Epithelial cell of prostate (primary cell): ENCODE results near the gene EEF1AKMT3.

Experiments used
- DNase-seq: peaks from one replicate; pipeline ENCODE4 v3.0.0-alpha.2; 2011; ENCODE audit warnings: low read depth, low spot score
- H3K27ac ChIP-seq: fragments of 450-650 bp; 2 replicates; pipeline ENCODE4 v1.5.1; 2017; ENCODE audit warnings: mild to moderate bottlenecking

The EEF1AKMT3 gene

DNA sequence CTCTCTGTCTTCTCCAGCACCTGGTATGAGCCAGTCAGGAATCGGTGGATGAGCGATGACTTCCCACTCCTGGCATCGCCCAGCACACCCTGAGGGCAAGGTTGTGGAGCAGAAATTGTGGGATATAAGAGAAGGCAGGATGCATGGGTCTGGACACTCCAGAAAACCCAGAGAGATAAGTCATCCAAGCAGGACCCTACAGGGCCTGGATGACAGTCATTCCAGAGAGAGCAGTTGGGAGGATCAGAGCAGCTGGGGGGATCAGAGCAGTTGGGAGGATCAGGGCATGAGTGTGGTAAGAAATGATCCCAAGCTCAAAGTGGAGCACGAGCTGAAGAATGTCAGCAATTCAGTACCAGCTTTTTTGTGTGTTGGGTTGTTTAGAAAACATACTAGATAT, 37.8 kb upstream of the EEF1AKMT3 start:
- no peak overlapping the region for H3K27ac ChIP-seq
- no peak for DNase-seq

DNA sequence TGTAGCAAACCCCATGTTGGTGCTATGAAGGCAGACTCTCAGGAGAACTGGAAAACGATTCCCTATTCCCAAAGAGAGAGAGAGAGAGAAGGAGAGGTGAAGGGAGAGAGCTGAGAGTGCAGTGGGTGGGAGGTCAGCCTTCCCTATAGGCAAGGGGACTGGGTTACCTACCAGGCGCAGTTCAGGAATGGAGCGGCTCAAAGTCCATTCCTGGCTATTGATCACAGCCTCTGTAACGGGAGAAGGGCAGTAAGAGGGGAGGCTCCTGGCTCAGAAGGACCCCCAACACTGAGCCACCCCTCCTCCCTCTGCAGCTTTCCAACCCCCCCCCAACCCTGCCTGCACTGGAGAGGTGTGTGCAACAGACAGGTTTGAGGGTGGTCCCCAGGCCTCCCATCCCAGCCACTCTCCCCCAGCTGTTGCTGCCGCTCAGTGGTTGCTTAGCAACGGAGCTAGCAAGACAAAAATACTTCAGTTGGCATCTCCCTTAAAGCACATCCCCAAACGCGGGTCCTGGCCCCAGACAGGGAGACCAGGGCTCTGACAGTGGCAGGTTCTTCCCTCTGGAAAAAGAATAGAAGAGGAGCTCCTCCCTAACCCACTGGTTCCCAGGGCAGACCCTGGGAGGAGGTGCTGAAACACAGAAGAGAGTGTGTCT, 37.1 kb upstream of the EEF1AKMT3 start:
- no peak for DNase-seq
- no peak overlapping the region for H3K27ac ChIP-seq

DNA sequence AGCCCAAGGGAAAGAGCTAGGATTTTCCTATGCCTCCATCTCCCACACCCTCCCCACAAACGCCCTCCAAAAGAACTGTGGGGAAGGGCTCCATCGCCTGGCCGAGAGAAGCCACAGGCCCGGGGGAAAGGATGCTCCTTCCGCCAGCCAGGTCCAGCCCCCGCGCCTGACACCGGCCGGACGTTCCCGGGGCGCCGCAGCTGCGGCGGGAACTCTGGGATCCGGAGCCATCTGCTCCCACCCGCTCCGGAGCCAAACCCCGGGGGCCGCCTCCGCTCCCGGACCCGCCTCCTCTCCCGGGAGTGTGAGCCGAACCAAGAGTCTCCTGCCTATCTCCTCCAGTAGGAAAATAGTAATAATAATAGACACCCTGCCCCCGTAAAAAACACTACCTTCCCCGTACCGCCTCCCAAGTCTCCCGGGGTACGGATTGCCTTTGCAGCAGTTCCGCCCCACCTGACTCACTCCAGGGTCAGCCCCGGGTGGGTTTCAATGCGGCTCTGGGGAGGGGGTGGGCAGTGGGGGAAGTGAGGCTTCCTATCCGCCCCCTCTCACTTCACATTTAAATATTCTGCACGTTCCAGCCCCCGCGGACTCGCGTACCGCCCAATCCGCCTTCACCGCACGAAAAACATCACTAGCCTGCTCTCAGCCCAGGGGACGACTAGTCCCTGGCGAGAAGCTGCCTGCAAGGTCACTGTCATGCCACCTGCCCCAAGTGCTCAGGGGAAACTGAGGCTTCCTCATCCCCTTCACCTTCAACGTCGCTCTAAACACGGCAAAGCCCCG, 36.3 kb upstream of the EEF1AKMT3 start:
- H3K27ac ChIP-seq, result no peak overlapping the region
- no peak for DNase-seq

DNA sequence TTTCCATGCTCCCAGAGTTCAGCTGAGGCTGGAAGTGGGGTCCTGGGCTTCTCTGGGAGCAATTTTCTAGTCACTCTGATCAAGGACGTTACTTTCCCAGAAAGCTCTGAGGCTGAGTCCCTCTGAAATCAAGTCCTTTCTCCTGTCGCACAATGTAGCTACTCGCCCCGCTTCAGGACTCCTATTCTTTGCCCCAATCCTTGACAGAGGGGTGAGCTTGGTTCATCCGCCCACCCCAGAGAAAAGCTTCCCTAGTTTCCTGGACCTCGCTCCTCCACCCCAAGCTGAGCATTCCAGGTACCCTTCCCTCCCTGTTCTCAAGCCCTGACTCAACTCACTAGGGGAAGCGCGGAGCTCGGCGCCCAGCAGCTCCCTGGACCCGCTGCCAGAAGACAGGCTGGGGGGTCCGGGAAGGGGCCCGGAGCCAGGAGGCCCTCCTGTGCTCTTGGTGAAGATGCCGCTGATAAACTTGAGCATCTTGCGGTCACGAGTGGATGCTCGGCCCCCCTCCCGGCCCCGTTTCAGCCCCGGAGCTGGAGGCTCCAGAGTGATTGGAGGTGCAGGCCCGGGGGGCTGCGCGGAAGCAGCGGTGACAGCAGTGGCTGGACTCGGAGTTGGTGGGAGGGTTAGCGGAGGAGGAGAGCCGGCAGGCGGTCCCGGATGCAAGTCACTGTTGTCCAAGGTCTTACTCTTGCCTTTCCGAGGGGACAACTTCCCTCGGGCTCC, 35.5 kb upstream of the EEF1AKMT3 start:
- no peak for DNase-seq
- H3K27ac ChIP-seq, result no peak overlapping the region

DNA sequence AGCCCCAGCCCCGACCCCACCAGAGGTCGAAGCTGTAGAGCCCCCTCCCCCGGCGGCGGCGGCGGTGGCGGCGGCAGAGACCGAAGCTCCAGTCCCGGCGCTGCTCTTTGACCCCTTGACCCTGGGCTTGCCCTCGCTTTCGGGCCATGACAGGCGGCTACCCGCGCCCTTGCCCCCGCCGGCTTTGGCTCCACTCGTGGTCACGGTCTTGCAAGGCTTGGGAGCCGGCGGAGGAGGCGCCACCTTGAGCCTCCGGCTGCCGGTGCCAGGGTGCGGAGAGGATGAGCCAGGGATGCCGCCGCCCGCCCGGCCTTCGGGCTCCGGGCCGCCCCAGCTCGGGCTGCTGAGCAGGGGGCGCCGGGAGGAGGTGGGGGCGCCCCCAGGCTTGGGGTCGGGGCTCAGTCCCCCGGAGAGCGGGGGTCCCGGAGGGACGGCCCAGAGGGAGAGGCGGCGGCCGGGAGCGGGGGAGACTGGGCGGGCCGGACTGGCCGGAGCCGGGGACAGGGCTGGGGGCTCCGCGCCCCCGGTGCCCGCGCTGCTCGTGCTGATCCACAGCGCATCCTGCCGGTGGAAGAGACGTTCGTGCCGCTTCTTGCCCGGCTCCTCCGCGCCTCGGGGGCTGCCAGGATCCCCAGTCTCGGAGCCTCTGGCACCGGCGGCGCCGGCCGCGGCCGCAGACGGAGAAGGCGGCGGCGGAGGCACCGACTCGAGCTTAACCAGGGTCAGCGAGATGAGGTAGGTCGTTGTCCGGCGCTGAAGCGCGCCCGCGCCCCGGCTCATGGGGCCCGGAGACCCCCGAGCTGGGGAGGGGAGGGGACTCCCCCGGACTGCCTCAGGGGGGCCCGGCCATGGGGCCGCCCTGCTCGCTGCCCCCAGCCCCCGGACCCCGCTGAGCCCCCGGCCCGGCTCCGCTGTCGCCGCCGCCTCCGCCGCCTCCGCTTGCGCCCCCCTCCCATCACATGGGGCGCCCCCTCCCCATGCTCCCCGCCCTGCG, 34.6 kb upstream of the EEF1AKMT3 start:
- H3K27ac ChIP-seq, result no peak overlapping the region

DNA sequence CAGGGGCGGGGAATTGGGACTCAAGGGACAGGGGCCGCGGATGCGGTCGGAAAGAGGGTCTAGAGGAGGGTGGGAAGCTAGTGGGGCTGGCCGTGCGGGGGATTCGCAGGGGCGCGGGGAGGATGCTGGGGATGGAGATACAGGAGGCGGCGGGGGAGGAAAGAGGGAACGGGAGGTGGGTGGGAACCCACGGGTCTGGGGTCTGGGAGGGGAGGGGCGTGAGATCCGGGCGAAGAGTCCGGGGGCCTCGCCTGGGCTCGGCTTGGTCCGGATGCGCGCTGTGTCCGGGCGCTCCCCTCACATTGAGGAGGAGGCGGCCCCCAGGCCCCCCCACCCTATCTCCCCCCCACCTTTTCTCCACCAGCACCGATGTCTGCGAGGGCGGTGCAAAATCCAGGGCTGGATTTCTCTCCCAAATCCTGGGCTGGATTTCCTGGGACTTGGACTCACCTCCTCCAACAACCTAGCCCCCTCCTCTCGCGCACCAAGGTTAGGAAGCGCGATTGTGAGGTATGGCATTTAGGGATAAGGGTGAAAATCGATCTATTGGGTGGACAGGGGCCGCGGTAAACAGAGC, 33.7 kb upstream of the EEF1AKMT3 start, which contains the start of gene AGAP2:
TSS of gene AGAP2 (minus strand) at position 82 of the 577 bp plus-strand sequence. CDS start 496 bp downstream, outside the sequence.
- no peak for DNase-seq
- H3K27ac ChIP-seq, result no peak within 1 kb of the TSS

More for the DNA sequence above, 34.6 kb upstream of the EEF1AKMT3 start:
- no peak for DNase-seq

DNA sequence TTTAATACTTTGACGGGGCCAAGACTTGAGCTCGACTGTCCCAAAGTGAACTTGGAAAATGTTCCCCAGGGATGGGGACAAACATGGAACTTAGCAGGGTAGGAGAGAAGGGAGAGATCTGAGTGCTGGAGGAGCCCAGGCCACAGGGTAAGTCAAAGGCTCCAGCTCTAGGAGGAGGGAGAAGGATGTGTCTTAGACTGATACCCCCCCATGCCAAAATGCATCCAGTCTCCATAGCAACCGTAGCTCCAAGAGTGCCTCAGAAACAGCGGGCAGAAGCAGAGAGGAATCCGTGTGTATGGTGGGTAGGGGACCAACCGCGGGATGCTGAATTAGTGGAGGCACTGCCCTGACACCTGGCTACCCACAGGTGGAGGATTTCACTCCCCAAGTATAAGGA, 33.0 kb upstream of the EEF1AKMT3 start:
- H3K27ac ChIP-seq, result no peak overlapping the region
- DNase-seq, result no peak

DNA sequence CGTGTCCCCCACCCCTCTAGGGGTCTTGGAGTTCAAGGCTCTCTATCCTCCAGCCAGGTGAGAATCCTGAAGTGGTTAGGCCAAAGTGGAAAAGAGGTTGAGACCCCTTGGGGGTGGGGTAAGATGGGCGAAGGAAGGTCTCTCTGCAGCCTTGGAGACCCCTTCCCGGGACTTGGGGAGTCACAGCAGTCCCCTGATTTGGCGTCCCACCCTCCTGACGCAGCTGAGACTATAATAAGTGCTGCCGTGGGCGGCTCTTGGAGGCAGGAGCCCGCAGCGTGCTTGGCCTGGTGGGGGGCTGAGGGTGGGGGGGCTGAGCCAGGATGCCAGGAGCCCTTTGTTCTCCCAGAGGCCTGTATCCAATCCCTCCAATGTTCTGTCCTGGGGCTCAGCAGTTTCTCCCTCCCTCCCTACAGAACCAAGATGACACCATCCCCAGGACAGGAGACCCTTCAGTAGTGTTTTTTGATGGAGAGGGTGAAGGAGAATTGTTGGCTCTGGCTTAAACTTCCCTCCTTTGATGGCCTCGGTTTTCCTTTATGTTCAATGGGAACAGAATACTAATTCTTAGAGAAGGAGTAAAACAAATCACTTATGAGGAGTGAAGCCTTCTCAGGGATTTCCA, 32.4 kb upstream of the EEF1AKMT3 start:
- no peak overlapping the region for H3K27ac ChIP-seq

DNA sequence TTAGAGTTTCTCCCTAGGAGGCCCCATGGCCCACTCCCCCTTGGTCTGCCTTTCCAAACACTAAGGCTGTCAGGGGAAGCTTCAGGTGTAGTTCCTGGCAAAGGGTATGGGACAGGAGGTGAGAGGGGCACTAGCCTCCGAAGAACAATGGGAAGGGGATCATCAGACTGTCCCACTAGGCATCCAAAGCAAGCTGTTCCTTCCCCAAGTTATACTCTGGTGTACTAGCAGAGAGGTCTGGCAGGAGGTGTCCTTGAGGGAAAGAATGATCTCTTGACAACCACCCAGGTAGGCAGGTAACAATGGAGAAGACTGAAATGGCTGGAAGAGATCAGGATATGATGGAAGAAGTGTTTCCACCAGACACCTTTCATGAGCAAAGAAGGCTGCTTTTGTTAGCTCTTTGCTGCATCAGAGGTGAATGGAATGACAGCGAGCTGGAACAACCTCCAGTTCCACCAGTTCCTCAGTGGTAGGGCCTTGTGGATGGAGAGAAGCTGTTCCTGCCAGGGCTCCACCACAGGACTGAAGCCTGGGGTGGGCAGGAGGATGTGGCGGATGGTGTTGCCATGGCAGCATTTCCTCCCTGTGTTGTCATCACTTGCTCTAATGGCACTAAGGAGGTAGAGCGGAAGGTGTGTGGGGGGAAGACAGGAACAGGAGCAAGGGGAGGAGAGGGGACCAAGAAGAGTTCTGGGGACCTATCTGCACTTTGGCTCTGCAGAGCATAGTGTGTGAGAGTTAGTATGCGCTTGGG, 31.6 kb upstream of the EEF1AKMT3 start:
- no peak overlapping the region for H3K27ac ChIP-seq

More for the DNA sequence above, 32.4 kb upstream of the EEF1AKMT3 start:
- DNase-seq, result no peak

DNA sequence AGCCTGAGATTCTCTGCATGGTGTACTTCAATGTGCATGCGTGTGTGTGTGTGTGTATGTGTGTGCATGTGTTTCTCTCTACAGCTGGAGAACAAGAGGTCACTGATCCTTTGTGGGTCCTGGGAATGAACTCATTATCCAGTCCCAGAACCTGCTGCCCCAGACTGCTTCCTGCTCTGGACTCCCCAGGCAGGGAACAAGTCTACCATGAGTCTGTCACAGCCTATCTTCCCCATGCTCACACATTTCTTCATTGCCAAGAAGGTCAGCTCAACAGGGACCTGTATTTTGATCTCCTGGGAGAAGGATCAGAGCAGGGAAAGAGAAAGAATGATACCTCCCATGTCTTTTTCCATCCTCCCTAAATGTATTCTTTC, 31.0 kb upstream of the EEF1AKMT3 start:
- H3K27ac ChIP-seq, result no peak overlapping the region
- DNase-seq, result no peak

More for the DNA sequence above, 31.6 kb upstream of the EEF1AKMT3 start:
- no peak for DNase-seq

DNA sequence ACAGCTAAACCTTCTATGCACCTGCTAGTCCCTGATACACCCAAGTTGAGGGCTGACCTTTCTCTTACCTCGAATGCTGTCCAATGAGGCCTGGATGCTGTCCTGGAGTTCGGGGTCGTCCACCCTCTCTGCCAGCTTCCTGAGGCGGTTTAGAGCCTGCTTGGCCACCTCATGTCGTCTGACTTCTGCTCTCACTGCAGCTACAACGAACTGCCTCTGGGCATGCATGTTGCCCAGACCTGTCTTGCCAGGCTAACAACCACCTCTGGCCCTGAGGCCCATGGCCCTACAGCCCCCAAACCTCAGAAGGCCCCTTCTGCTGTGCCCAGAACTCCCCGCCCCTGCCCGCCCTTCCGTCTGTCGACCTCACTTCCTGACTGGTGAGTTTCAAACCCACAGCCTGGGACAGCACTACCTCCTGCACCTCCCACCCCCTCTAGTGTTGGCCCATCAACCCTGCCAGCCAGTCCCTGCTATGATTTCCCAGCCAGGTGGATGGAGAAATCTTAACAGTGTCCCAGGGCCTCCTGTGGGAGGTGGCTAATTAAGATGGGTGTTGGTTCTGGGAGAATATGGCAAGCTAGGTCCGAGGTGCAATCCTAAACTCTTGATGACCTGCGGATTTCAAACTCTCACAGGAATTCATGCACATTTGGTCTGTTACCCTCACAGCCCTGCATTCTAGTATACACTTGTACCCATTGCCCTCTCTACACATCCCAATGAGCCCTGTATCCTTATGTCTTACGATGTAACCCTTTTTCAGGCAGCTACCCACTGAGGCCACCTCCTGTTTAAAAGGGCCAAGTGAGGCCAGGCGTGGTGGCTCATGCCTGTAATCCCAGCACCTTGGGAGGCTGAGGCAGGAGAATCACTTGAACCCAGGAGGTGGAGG, 30.3 kb upstream of the EEF1AKMT3 start:
- no peak overlapping the region for H3K27ac ChIP-seq
- no peak for DNase-seq

DNA sequence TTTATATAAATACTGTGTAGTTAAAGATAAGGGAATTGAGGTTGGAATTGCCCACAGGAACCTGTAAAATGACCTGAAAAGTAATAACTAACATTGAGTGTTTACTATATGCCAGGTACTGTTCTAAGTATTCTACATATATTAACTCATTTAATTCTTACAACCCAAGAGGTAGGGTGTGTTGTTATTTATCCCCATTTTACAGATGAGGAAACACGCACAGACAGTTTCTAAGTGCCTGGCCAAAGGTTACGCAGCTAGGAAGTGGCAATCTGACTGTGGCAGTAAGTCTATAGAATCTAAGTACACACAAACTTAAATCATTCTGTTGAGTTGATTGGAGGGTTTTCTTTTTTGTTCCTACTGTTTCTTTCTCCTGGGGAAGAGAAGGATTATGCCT, 28.6 kb upstream of the EEF1AKMT3 start:
- no peak overlapping the region for H3K27ac ChIP-seq
- no peak for DNase-seq

DNA sequence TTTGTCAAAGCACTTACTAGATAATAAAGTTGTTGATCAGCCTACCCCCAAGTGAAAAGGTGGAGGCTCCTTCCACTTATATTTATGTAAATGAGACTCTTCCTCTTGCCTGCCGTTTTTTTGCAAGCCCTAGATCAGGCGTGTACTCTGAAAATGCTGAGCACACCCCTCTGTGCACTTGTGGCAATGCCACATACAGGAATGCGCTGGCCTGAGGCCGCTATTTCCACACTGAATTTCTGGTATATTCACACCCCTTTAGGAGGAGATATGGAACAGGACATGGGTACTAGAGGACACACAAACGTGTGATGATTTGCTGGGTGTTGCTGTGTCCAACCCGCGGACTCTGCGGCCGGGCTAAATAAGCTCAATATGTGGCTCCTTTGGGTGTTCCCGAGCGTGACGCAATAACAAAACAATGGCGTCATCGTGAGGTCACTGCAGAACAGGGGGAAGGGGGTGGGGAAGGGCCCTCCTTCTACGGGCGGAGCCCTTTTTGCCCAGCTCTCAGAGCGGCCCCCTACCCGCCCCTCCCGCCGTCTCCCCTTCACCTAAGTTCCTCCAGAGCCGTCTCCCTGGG, 28.1 kb upstream of the EEF1AKMT3 start:
- H3K27ac ChIP-seq, result peak overlapping the region; percentile 91
- no peak for DNase-seq

DNA sequence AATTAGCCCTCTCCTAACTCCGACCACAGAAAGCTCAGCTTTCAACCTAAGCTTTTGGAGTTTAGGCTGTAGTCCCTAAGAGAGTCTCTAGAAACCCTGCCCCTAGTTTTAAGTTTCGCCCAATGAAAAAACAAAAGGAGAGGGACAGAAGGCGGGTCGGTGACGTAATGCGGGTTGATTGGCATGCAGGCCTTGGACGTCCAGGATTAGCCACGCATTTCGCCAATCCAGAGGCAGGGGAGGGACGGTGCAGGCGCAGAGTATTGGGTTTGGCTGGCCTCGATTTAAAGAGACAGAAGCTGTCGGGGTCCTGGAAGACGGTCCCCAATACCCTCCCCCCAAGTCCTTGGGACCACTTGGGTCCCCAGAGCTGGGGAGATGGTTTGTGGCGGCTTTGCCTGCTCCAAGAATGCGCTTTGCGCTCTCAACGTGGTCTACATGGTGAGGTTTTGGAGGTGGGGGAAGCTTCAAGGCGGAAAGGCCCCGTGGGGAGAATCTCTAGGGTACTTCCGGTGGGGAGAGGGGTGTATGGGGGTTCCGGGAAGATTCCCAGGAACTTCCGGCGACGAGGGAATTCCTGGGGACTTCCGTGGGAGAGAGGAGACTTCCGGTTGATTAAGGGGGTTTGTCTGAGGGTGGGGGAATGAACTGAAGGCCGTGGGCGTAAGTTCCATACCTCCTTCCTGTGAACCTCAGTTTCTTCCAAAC, 27.5 kb upstream of the EEF1AKMT3 start, which contains the start of gene TSPAN31:
TSS of gene TSPAN31 (plus strand) at position 263 of the 708 bp plus-strand sequence. CDS start at position 379, 116 bp downstream.
- DNase-seq, result peak; percentile 93
- H3K27ac ChIP-seq, result peak within 1 kb of the TSS; percentile 91

DNA sequence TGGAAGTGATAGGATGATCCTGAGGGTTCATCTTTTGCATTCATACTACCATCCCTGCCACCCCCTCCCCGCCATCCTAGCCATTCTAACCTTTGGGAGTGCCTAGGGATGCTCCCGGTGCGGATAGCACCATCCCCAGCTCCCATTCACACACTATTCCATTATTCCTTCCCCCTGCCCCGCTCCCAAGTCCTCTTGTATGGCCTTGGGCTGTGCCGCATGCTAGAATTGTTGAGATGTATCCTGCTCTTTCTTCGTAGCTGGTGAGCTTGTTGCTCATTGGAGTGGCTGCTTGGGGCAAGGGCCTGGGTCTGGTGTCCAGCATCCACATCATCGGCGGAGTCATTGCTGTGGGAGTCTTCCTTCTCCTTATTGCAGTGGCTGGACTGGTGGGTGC, 26.9 kb upstream of the EEF1AKMT3 start:
- no peak for DNase-seq

DNA sequence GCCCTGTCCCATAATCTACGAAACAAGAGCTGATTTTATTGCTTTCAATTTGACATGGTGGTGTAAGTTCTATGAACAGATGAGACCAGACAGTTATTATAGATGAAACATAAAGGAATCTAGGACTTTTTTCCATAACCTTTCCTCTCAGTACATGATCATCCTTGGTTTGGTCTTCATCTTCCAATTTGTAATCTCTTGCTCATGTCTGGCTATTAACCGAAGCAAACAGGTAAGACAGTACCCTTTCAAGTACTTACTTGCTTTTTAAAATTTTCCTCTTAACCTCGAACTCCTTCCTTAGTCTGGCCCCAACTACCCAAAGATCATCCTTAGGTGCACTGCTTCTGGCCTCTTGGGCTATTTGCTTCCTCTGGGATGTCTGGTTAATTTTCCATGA, 26.4 kb upstream of the EEF1AKMT3 start:
- no peak for DNase-seq
- peak overlapping the region; percentile 91 for H3K27ac ChIP-seq

More for the DNA sequence above, 26.9 kb upstream of the EEF1AKMT3 start:
- peak overlapping the region; percentile 91 for H3K27ac ChIP-seq
